HG02884 (cell line): ENCODE measurements around the gene PHOX2B.
"Not testable (repeated sequence)": the region's sequence is repeated elsewhere in the genome, so short reads cannot be mapped to it uniquely, and the experiment has no call there.

Experiments
- ATAC-seq: cut with Tn5 transposase; IDR thresholded peaks from one replicate; pipeline ENCODE4 v1.9.1; 2021; ENCODE audit warnings: mild to moderate bottlenecking, moderate library complexity; ENCODE audit not compliant: unreplicated experiment

PHOX2B gene

DNA sequence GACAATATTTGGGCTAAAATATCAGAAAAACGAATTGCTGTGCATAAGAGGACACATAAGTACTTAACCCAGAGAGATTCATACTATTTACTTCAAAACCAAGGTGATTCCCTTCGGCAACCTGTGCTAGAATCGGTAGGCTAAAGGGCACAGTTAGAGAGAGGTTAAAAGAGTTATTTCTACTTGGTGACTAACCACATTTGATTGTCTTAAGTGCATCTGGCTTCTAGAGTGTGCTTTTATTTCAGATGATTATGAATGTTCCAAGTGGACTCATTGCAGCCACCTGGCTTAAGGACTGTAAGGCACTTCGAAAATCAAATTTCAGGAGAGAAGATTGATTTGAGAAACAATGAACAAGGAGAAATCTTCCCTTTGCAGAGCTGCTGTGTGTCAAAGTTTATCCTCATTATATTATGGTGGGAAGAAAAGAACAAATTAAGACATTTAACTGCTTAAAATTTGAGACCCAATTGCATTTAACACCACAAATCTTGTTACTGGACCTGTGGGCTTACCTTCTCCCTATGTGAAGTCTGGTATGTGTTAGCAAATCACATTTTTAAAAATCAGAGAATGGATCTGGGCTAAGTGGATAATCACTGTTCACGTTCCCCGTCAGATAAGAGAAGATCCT is 34.0 kb downstream of the PHOX2B start:
- ATAC-seq = no peak

DNA sequence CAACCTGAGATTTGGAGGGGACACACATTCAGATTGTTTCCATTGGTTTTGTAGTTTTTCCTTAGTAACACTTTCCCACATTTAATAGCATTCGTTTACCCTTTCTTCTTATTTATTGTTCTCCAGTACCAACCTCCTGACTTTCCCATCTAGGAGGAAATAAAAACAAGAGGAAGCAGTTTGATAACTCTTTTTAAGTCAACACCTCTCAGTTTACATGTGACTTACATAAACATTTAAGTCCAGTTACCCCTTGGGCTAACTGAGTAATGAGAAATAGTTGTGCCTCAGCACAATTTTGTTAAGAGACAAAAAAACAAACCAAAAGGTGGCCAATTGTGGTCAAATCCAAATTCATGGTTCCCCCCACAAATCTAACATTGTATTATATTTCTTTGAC is 34.8 kb downstream of the PHOX2B start:
- ATAC-seq = no peak

DNA sequence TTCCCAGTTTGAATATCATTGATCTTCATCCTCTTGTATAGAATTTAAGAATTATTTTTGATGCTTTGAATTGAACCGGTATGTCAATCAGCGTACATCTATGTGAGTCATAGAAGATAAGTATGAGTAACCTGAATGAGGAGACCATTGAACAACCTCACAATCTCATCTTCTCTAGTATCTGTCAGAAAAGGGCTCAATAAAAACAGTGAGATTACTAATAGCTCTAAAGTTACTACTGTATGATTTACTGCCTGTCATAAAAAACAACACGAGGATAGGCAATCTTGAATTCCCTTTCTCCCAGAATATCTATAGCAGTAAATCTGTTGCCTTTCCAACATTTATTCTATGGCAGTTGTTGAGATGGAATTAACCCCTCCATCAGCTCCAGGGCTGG is 36.1 kb downstream of the PHOX2B start:
- ATAC-seq = no peak

DNA sequence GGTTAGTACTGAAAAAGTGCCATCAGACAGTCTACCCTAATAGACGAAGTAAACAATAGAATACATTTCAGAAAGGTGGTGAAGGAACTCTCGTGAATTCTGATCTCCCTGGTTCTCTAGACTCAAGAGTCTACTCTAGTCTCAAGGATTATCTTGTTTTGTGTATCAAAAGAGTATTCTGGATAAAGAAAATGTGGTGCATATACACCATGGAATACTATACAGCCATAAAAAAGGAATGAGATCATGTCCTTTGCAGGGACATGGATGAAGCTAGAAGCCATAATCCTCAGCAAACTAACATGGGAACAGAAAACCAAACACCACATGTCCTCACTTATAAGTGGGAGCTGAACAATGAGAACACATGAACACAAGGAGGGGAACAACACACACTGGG is 36.9 kb downstream of the PHOX2B start:
- ATAC-seq = not testable (repeated sequence)

- no peak for ATAC-seq
These were observed 38.6 kb downstream of the PHOX2B start for GRCh38 chr4:41709844-41710481.

GRCh38 chr4:41703785-41704184 is 44.7 kb downstream of the PHOX2B start:
- ATAC-seq = no peak

GRCh38 chr4:41702770-41703169 is 45.8 kb downstream of the PHOX2B start:
- no peak for ATAC-seq

- ATAC-seq = no peak
These were observed 46.5 kb downstream of the PHOX2B start for GRCh38 chr4:41701983-41702382.

GRCh38 chr4:41696763-41697162 is 51.8 kb downstream of the PHOX2B start:
- ATAC-seq = no peak

- ATAC-seq = no peak
These were observed 52.4 kb downstream of the PHOX2B start for GRCh38 chr4:41696131-41696530.
